Stimulated activated CD8-positive, alpha-beta memory T cell treated with anti-CD3 and anti-CD28 coated beads, Interleukin-7, amount 100 ng/mL, for 24 hours (primary cell): ENCODE results near the gene LRP3.

Experiments used
- DNase-seq: peaks from one replicate; pipeline ENCODE4 v3.0.0-alpha.2; 2020; ENCODE audit warnings: low read depth

Gene LRP3

GRCh38 chr19:33238481-33239149 is 44.5 kb downstream of the LRP3 start:
- DNase-seq = no peak

- DNase-seq = no peak
These were observed 45.3 kb downstream of the LRP3 start for GRCh38 chr19:33239223-33239975.

DNA sequence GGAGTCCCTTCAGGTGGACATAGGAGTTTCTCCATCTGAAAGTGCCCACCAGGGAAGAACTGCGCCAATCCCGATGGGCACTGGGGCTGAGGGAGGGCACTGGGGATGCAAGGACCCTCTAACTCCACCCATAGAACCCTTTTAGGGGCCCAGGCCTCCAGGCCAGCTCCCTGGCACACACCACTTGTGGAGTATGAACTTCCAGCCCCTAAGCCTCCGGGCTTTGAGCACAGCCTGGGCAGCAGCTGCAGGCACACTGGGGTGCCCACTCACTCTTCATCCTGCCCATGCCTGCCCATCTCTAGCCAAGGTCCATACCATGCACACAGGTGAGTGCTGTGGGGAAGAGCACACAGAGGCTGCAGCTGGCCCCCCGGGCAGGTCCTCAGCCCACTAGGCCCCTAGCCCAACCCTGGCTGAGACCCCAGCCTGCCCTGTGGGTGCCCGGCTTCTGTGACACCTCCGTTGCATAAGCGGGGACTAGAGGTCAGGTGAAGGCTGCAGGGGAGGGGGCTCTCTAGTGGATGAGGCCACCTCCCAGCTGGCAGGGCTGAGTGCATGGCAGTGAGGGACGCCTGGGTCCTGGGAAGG is 46.1 kb downstream of the LRP3 start:
- no peak for DNase-seq

GRCh38 chr19:33241091-33241529 is 47.0 kb downstream of the LRP3 start:
- no peak for DNase-seq

GRCh38 chr19:33241530-33242101 is 47.5 kb downstream of the LRP3 start:
- DNase-seq = no peak

GRCh38 chr19:33242131-33242530 is 48.0 kb downstream of the LRP3 start:
- DNase-seq = no peak

GRCh38 chr19:33242911-33243310 is 48.8 kb downstream of the LRP3 start:
- DNase-seq = no peak

GRCh38 chr19:33245948-33246708 is 52.0 kb downstream of the LRP3 start:
- DNase-seq = no peak

DNA sequence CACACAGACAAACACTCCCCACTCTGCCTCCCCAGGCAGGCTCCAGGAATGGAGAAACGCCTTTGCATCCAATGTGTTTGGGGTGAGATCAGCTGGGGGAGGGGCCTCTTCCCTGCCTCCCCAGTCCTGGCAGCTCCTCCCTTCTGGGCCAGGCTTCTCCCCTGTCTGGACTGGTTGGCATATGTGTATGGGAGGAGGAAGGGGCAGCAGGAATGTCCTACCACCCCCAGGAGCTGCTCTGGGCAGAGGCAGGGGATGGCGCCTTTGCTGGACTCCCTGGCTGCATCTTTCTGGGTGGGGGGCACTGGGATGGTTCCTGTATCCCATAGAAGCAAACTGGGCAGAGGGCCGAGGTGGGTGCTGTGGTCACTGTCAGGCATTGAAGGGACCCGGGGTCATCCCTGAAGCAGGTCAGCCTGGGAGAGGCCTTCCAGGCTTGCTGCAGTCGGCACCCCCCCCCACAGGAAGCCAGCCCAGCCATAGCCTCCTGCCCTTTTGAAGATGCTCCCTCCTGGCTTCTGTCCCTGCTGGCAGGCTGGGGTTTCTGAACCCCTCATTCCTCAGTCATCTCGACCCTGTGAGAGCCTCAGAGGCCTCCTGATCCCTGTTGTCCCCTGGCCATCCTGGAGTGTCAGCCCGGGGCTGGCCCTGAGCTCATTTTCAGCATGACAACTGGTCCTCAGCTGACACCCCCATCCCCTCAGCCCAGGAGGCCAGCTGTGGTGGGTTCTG is 52.7 kb downstream of the LRP3 start:
- DNase-seq = no peak

GRCh38 chr19:33247441-33247819 is 53.3 kb downstream of the LRP3 start:
- DNase-seq = no peak

DNA sequence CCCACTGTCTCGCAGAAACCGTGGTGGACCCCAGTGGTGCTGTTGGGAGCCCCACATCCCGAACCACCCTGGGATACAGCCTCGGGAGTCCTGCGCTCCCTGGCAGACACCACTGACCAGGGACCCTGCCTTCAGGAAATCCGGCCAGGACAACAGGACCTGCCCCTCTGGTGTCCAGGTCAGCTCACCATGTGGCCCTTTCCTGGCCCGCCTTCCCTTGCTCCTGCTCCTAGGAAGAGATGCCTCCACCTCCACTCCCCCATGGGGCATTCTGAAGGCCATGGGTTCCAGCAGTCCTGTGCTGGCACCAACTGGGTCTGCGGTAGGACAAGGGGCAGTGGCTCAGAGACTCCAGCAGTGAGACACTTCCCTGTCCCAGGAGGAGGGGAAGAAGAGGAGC is 54.0 kb downstream of the LRP3 start:
- no peak for DNase-seq

DNA sequence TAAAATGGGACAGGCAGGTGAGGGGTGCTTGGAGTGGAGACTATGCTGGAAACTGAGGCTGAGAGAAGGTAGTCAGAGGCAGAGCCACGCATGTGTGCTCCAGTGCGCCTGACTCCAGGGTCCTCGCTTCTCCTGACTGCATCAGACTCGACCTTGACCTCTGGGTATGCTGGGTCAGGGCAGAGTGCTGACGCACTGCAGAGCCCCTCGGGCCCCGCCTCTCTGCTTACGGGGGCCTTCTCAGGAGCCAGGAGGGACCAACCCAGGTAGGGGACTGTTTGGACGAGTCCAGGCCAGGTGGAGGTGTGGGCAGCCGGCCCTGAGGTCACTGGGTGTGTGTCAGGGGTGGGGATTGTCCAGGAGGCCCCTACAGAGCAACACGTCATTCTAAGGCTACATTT is 54.4 kb downstream of the LRP3 start:
- DNase-seq = no peak

DNA sequence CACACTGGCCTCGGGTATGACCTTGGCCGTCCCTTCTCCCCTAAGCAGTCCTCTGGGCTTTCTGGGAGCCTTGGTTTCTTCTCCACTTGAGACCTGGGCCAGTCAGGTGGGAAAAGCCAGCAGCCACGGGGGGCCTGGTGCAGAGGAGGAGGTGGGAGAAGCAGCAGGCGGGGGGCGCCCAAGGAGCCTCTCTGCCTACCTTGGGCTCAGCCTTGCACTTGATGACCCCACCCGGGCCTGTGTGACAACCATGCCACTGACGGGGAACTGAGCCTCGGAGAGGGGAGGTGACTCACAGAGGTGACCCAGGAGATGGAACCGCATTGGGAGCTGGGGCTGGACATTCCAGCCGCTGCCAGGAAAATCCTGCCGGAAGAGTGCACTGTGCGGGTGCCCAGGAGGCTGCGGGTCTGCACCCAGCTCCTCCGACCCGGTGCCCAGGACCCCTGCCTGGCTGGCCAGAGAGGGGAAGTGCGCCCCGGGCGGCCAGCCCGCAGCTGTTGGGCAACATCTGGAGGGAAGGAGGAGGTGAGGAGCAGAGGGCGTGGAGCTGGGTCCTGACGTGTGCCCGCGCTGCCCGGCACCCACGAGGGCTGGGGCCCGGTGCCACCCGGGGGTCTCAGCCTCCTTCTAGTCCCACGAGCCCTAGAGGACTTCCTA is 55.0 kb downstream of the LRP3 start:
- no peak for DNase-seq

GRCh38 chr19:33249740-33250366 is 55.7 kb downstream of the LRP3 start:
- DNase-seq = no peak

GRCh38 chr19:33250500-33250899 is 56.4 kb downstream of the LRP3 start:
- DNase-seq = no peak

DNA sequence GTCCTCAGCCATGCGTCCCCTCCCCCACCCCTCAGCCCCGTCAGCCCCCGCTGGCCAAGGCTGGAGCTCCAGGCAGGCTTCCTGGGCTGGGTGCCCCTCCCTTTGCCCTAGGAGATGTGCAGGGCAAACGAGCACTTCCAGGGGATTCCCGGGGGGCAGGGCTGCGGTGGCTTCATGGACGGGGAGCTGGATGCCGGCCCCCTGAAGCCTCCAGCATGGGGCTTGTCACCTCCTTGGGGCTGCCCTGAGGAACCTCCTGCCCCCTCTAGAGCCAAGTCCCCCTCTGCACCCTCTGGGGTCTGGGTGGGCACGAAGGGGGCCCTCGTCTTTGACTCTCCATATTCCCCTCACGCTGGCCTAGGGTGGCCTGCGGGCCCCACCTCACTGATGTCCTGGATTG is 56.9 kb downstream of the LRP3 start:
- DNase-seq = no peak

GRCh38 chr19:33251526-33252090 is 57.5 kb downstream of the LRP3 start:
- DNase-seq = no peak

- no peak for DNase-seq
These were observed 58.4 kb downstream of the LRP3 start for GRCh38 chr19:33252418-33252962.

DNA sequence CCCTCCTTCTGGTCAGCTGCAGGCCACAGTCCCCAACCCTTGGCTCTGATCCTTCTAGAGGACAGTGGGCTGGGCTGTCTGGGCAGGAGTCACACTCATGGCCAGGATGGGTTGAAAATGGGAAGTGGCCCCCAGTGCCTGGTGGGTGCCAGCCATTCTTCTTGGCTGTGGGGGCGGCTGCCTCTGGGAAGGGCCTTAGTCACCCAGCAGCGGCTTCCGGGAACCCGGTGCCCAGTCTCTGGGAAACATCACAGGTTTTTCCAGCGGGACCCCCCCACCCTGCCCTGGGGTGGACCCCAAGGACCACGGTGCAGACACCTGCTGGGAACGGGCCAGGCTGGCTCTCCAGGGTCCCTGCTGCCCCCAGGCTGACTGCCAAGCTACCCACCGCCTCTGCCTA is 58.8 kb downstream of the LRP3 start:
- DNase-seq = no peak

DNA sequence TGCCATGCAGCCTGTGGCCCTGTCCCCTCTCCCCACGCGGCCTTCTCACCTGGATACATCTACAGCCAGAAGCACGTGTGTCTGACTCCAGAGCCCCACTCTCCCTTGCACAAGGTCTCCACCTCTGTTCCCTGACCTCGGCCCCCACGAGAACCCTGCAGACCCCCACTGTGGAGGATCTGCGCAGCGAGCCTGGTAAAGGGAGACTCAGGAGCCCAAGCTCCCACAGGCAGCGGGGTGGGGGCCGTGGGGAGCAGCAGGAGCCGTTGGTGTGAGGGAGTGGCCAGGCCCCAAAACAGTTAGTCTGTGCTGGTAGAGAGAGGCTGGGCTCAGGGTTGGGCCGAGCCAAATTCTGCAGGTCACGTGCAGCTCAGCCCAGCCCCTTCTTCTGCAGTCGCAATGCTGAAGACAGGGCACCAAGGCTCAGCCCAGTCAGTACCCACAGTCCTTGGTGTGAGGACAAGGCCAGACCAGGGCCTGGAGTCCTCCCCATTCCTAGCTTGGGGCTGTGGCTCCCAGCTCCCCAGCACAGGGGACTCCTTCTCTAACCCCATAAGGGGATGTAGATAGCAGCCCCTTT is 60.2 kb downstream of the LRP3 start:
- DNase-seq = no peak
